ENCODE results near the gene PRDM10. TPM values are rescaled to one million over a fixed set of nuclear protein-coding genes. Genes with fewer than 3 reads are reported as not detected.
"Not testable (repeated sequence)": the region's sequence is repeated elsewhere in the genome, so short reads cannot be mapped to it uniquely, and the experiment has no call there.

Gene PRDM10
- total RNA-seq, 6 donors from 2014 or later = 6.8 to 13.9 (median 12.7) TPM

DNA sequence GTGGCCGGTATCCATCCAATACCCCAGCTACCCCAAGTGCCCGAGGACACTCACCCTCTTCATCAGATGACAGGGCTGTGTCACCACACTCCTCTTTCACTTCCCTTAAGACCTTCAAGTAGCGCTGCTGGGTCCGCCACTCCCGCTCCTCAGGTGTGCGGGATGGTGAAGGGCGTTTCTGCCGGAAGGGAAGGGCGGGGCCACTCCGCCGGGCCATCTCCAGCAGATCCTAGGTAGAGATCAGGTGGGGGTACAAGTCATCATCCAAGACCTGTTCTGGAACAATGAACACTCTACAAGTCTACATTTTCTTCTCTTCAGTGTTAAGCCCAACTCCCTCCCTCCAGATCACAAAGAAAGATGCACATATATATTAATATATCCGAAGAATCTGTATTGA is 117.3 kb downstream of the PRDM10 start:
- H3K9me3 ChIP-seq = no peaks in the 10 kb centered on the region
- no peak overlapping the region for H3K4me3 ChIP-seq
- peaks cover 34 to 100% (median 90%) of the 10 kb centered on the region in 4 donors for H3K36me3 ChIP-seq
- WGBS, 2 donors = 96 to 98% methylated on average over 10 to 12 of the region's 12 CpGs
- no peak overlapping the region for H3K27ac ChIP-seq
- no peak for TF ChIP-seq EP300 (IDR thresholded peaks at IDR 0.05)
- TF ChIP-seq POLR2AphosphoS5 (IDR thresholded peaks at IDR 0.05) = no peak
- no peak for TF ChIP-seq POLR2A (IDR thresholded peaks at IDR 0.05)
- TF ChIP-seq, protein P1, sequence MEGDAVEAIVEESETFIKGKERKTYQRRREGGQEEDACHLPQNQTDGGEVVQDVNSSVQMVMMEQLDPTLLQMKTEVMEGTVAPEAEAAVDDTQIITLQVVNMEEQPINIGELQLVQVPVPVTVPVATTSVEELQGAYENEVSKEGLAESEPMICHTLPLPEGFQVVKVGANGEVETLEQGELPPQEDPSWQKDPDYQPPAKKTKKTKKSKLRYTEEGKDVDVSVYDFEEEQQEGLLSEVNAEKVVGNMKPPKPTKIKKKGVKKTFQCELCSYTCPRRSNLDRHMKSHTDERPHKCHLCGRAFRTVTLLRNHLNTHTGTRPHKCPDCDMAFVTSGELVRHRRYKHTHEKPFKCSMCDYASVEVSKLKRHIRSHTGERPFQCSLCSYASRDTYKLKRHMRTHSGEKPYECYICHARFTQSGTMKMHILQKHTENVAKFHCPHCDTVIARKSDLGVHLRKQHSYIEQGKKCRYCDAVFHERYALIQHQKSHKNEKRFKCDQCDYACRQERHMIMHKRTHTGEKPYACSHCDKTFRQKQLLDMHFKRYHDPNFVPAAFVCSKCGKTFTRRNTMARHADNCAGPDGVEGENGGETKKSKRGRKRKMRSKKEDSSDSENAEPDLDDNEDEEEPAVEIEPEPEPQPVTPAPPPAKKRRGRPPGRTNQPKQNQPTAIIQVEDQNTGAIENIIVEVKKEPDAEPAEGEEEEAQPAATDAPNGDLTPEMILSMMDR (IDR thresholded peaks at IDR 0.05) = no peak
- H3K4me1 ChIP-seq = no peaks in the 10 kb centered on the region
- H3K27me3 ChIP-seq = no peaks in the 10 kb centered on the region
- ATAC-seq (ENCODE audit: low FRiP score in 2 of 2) (no peak), DNase-seq (peak in 1 of 2 donors; percentile 66)

DNA sequence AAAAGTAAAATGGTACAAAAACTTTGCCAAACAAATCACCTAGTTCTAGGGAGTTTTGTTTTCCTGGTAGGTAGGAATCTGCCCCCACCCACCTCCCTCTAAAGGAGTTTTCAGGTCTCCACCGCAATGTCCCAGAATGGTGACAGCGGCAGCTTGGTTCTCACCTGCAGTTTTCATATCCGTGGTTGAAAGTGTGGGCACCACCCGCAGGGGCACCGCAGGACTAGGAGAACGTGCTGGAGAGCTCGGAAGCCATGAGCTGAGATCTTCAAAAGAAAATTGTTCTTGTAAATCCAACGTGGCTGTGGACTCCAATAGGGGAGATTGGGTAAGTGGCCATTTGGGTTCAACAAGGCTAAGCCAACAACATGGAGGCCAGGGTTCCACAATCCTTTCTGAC is 118.1 kb downstream of the PRDM10 start:
- Histone ChIP-seq H3K9me3 (no peaks in the 10 kb centered on the region), H3K27me3 (no peaks in the 10 kb centered on the region), H3K27ac (no peak overlapping the region), H3K4me1 (no peaks in the 10 kb centered on the region), H3K4me3 (no peak overlapping the region), H3K36me3 (peaks cover 39 to 100% (median 97%) of the 10 kb centered on the region in 4 donors)
- no peak for TF ChIP-seq EP300 (IDR thresholded peaks at IDR 0.05)
- no peak for TF ChIP-seq POLR2AphosphoS5 (IDR thresholded peaks at IDR 0.05)
- DNase-seq = no peak
- ATAC-seq (ENCODE audit: low FRiP score in 2 of 2) = no peak
- 95 to 98% methylated on average over 8 of the region's 8 CpGs for WGBS, 2 donors

DNA sequence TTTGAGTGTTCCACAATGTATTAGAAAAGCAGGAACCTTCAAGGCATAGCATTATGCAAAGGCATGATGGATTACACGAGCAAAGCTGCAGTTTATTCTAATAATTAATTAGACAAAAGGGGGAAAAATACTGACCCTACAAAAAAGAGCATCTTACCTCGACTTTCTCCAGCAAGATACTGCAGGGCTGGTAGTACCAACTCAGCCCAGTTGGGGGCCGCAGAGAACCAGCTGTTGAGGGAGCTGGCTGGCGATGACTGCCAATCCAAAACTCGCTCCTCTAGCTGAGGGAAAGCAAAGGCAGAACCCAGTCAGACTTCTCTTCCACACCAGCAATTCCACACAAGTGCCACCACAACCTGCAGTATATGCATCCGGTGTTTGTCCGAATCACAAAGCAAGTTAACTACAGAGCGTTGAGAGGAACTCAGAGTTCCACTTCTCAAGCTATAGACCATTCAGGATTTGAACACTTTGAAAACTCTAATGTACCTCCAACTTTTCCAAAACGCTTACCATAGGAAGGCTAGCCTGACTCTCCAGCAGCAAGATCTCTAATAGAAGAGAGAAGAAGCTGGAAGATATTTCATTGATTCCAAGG is 121.0 kb downstream of the PRDM10 start:
- no peak for DNase-seq

DNA sequence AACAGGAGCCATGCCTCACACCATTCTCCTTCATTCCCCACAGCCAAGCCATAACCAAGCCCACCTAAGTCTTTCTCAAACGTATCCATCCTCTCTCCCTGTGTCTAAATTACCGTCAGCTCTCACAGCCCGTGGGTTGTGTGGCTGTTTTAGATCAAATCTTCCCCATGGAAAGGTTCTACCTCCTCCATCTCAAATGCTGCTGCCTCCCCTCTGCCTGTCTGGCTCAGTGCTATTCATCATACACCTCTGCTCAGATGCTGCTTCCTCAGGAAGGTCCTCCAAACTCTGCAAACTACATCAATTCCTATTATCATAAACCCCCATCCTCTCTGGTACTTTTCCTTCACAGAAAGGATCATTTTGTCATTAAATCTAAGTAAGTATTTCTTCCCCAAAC is 122.3 kb downstream of the PRDM10 start:
- Histone ChIP-seq H3K27ac (no peak overlapping the region), H3K27me3 (no peaks in the 10 kb centered on the region), H3K9me3 (no peaks in the 10 kb centered on the region), H3K36me3 (peaks cover 63 to 100% (median 94%) of the 10 kb centered on the region in 4 donors), H3K4me1 (no peaks in the 10 kb centered on the region), H3K4me3 (no peak overlapping the region)
- no peak for ATAC-seq (ENCODE audit: low FRiP score in 2 of 2)
- WGBS, 2 donors = 91 to 97% methylated on average over 3 of the region's 3 CpGs
- no peak for DNase-seq
- TF ChIP-seq, protein P1 (IDR thresholded peaks at IDR 0.05) = no peak
- TF ChIP-seq EP300 (IDR thresholded peaks at IDR 0.05) = no peak

More for the DNA sequence above, 121.0 kb downstream of the PRDM10 start:
- Histone ChIP-seq H3K9me3 (no peaks in the 10 kb centered on the region), H3K4me3 (no peak overlapping the region), H3K4me1 (no peaks in the 10 kb centered on the region), H3K36me3 (peaks cover 59 to 100% (median 98%) of the 10 kb centered on the region in 4 donors), H3K27me3 (no peaks in the 10 kb centered on the region), H3K27ac (no peak overlapping the region)
- TF ChIP-seq POLR2AphosphoS5 (IDR thresholded peaks at IDR 0.05) (no peak), EP300 (IDR thresholded peaks at IDR 0.05) (no peak)
- TF ChIP-seq, protein P1 (IDR thresholded peaks at IDR 0.05) = peak in 5 of 6 experiments; percentile 23 to 54 (median 32)
- ATAC-seq (ENCODE audit: low FRiP score in 2 of 2) = no peak
- 77% methylated on average over 9 of the region's 9 CpGs for WGBS, 2 donors

DNA sequence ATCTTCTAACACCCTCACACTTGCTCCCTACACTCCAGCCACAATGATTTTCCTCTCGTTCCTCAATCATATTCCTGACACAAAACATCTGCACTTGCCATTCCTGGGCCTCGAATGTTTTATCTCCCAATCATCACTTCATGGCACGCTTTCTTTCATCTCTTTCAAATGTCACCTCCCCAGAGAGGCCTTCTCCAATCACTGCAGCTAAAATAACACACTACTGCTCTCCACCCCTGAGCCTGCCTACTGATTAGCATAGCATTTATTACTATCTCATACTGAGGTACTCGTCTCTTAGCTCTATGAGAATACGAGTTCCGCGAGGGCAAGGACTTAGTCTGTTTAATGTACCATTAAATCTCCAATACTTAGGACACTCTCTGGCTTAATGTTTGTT is 130.7 kb downstream of the PRDM10 start:
- DNase-seq = no peak

DNA sequence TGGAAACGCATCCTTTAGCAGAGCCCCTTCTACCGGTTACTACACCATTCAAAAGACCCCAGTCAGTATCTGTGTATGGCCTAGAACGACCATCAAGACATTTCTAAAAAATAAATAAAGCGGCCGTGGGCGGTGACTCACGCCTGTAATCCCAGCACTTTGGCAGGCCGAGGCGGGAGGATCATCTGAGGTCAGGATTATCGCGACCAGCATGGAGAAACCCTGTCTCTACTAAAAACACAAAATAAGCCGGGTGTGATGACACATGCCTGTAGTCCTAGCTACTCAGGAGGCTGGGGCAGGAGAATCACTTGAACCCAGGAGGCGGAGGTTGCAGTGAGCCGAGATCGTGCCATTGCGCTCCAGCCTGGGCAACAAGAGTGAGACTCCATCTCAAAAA is 134.0 kb downstream of the PRDM10 start:
- not testable (repeated sequence) for DNase-seq; H3K9me3 ChIP-seq; H3K4me1 ChIP-seq; ATAC-seq (ENCODE audit: low FRiP score in 2 of 2); H3K27me3 ChIP-seq; H3K4me3 ChIP-seq; H3K27ac ChIP-seq
- WGBS, 2 donors = 91 to 92% methylated on average over 16 of the region's 16 CpGs
- H3K36me3 ChIP-seq = peaks cover 44 to 96% (median 87%) of the 10 kb centered on the region in 4 donors

More for the DNA sequence above, 130.7 kb downstream of the PRDM10 start:
- no peak for TF ChIP-seq POLR2A (IDR thresholded peaks at IDR 0.05)
- TF ChIP-seq, protein P1 (IDR thresholded peaks at IDR 0.05) = no peak
- no peak for TF ChIP-seq EP300 (IDR thresholded peaks at IDR 0.05)
- TF ChIP-seq POLR2AphosphoS5 (IDR thresholded peaks at IDR 0.05) = no peak
- H3K4me1 ChIP-seq = no peaks in the 10 kb centered on the region
- no peak overlapping the region for H3K27ac ChIP-seq
- no peaks in the 10 kb centered on the region for H3K27me3 ChIP-seq
- WGBS, 2 donors = 87 to 88% methylated on average over 7 of the region's 7 CpGs
- no peak overlapping the region for H3K4me3 ChIP-seq
- ATAC-seq (ENCODE audit: low FRiP score in 2 of 2) = no peak
- peaks cover 59 to 96% (median 88%) of the 10 kb centered on the region in 4 donors for H3K36me3 ChIP-seq
- no peaks in the 10 kb centered on the region for H3K9me3 ChIP-seq
